ENCODE results near the gene NARS2.

- TF ChIP-seq, protein P1, sequence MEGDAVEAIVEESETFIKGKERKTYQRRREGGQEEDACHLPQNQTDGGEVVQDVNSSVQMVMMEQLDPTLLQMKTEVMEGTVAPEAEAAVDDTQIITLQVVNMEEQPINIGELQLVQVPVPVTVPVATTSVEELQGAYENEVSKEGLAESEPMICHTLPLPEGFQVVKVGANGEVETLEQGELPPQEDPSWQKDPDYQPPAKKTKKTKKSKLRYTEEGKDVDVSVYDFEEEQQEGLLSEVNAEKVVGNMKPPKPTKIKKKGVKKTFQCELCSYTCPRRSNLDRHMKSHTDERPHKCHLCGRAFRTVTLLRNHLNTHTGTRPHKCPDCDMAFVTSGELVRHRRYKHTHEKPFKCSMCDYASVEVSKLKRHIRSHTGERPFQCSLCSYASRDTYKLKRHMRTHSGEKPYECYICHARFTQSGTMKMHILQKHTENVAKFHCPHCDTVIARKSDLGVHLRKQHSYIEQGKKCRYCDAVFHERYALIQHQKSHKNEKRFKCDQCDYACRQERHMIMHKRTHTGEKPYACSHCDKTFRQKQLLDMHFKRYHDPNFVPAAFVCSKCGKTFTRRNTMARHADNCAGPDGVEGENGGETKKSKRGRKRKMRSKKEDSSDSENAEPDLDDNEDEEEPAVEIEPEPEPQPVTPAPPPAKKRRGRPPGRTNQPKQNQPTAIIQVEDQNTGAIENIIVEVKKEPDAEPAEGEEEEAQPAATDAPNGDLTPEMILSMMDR (IDR thresholded peaks at IDR 0.05) = peak in 5 of 6 experiments; percentile 39 to 74 (median 70)
- peak in 1 of 2 donors; percentile 52 for TF ChIP-seq POLR2A (IDR thresholded peaks at IDR 0.05)
Measured at GRCh38 chr11:78420255-78420764, 154.4 kb downstream of the NARS2 start.

All from thyroid gland (tissue), 4 donors.